GM11168 (cell line): ENCODE measurements around the gene SLC25A1.

ENCODE experiments used
- in situ Hi-C: fragments of 300-500 bp; cut with MboI; formaldehyde crosslinking; loops from one replicate; pipeline ENCODE4 v1.12.0; 2022; ENCODE audit warnings: low sequenced_read_pairs; ENCODE audit not compliant: unreplicated experiment

The SLC25A1 gene

GRCh38 chr22:19182472-19183157 is 4.1 kb upstream of the SLC25A1 start:
- in situ Hi-C loops, result no loop called here

DNA sequence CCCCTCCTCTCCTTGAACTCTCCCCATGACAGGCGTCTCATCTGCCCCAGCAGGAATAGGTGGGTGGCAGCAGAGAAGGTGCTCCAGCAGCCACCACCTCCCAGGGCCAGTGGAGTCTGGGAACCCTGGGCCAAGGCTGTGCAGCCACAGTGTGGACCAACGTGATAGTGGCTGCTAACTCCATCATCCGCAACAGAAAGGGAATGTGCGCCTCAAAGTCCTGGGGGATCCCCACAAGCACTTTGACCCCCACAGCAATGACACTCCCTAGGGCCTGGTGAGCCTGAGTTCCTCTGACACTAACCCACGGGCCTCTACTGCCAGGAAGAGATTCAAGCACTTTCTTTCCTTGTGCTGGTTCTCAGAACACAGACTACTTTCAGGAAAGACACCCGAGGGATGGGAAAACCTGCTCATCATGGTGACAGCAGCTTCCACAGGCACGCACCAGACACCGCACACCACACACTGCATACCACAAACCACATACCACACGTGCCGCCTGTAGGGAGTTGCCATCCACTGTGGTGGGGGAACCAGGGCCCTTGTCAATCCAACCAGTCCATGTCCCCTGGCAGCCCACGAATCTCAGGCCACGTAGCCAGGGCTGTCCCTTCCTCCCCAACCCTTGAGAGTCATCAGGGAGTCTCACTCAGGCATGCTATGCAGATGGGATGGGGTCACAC is 3.4 kb upstream of the SLC25A1 start:
- in situ Hi-C loops, result no loop called here

DNA sequence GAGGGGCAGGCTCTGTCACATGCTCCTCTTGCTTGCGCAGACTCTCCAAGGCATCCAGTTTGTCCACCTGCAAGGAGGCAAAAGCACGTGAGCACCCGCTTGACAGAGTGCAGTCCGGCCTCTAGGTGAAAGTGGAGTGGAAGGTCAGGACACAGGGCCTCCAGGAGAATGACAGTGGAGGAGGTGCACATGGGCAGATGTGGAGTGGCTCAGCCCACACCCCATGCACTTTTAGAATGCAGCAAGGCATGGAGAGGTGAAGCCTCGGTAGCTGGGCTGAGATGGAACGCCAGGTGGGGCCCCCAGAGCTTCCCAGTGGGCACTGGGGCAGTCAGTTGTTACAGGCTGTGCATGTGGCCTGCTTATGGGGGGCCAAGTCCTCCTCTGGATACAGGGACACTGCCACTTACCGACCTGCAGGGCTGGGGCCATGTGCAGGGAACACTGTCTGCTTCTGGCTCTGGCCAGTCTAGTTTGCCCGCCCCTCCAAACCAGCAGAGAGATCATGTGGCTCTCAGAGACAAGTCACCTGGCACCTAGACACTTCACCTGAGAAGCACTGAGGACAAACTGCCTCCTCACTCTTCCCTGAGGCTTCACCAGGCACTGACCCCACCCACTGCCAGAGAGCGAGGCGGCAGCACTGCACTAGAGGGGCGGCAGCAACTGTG is 2.3 kb upstream of the SLC25A1 start:
- in situ Hi-C loops, result no loop called here

DNA sequence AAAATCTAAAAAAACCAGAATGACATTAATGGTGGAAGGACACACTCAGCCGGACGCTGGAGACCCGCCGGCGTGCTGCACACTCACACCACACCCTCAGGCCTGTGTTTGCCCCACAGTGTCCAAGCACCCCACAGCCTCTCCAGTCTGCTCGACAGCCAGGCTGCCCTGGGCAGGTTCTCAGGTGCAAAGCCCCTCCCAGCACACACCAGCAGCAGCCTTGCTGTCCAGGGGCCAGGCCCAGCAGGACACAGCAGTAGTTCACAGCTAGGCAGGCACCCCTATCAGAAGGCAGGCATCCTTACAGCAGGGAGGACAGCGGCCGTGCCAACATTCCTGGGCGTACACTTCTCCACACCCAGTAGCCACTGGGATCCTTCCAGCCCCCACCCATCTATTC is 1.7 kb upstream of the SLC25A1 start:
- in situ Hi-C loops, result no loop called here

- in situ Hi-C loops, result no loop called here
Observed at GRCh38 chr22:19179497-19180048, 1.0 kb upstream of the SLC25A1 start.

DNA sequence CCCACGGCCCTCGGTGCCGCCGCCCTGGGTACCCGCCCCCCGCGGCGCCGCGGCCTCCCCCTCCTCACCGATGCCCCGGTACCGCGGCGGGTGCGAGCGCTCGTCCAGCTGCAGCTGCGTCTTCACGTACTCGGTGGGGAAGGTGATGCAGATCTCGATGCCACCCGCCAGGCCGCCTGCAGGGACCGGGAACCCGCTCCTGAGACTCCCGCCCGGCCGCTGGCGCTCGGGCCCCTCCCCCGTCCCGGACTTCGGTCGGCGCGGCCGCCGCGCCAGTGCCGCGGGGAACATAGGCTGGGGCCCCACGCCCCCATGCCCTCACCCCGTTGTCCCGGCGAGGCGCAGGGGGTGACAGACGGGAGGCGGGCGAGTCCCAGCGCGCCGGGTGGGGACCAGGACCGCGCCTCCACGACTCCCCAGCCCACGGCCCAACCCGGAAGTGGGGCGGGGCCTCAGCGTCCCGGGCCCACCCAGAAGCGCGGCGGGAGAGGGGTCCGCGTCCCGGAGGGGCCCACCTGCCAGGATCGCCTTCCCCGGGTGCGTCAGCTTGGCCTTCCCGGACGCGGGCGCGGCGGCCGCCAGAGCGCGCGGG is 375 bp downstream of the SLC25A1 start:
- in situ Hi-C loops, result no loop called here

- in situ Hi-C loops, result no loop called here
Observed at GRCh38 chr22:19177164-19178064, 1.1 kb downstream of the SLC25A1 start.

DNA sequence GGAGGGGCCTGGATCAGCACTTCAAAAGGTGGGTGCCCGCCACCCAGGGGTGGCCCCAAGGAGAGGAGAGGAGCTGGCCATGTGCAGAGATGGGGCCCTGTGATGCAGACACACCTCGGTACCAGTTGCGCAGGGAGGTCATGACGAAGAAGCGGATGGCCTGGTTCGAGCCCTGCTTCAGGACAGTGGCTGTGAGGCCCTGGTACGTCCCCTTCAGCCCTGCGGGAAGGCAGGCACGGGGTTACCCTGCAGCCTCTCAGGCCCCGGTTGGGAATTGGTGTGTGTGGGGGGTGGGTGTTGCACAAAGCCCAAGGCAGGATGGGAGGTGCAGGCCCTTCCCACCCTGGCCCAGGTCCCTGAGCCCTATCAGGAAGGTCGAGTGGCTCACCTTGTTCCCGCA is 1.8 kb downstream of the SLC25A1 start:
- in situ Hi-C loops, result no loop called here

DNA sequence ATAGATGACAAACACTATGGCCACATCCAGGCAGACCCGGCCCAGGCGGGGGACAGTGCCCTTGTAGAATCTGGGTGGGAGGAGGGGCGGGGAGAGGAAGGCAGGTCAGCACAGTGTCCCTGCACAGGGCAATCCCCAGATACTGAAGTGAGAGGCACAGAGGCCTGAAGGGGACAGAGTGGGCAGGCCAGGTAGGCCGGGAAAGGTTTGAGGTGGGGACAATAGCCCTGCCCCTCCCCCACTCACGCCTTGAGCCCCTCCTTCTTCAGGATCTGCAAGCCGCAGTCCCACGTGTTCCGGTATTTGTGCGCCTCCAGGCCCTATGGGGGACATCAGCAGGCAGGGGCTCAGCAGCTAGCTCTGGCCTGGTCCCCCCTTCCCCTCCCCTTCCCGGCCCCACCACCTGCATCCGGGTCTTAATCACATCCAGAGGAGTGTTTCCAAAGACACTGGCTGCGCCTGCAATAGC is 2.3 kb downstream of the SLC25A1 start:
- in situ Hi-C loops, result no loop called here

- in situ Hi-C loops, result no loop called here
Observed at GRCh38 chr22:19175602-19176174, 2.8 kb downstream of the SLC25A1 start.

DNA sequence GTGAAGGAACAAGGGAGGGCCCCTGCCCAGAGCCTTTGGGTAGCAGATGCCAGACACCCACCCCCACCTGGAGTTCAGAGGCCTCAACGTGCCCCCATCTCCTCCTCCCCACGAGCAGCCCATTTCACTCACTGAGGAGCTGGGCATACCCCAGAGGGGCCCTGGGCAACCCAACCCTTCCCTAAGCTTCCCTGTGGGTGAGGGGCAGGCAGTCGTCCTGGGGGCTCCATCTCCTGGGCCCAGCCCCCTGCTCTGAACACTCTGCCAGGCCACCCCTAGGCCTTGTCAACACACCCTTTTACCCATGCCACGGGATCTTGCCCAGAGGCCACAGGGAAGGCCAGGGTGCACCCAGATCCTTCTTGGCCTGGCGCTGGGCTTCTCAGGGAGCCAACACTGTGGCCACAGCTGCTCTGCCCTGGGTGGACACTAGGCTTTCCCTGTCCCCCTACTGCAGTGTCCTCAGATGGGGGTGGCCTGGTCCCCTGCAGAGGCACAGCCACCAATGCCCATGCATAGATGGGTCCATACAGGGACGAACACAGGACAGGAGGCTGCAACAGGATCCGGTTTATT is 3.4 kb downstream of the SLC25A1 start:
- in situ Hi-C loops, result no loop called here

DNA sequence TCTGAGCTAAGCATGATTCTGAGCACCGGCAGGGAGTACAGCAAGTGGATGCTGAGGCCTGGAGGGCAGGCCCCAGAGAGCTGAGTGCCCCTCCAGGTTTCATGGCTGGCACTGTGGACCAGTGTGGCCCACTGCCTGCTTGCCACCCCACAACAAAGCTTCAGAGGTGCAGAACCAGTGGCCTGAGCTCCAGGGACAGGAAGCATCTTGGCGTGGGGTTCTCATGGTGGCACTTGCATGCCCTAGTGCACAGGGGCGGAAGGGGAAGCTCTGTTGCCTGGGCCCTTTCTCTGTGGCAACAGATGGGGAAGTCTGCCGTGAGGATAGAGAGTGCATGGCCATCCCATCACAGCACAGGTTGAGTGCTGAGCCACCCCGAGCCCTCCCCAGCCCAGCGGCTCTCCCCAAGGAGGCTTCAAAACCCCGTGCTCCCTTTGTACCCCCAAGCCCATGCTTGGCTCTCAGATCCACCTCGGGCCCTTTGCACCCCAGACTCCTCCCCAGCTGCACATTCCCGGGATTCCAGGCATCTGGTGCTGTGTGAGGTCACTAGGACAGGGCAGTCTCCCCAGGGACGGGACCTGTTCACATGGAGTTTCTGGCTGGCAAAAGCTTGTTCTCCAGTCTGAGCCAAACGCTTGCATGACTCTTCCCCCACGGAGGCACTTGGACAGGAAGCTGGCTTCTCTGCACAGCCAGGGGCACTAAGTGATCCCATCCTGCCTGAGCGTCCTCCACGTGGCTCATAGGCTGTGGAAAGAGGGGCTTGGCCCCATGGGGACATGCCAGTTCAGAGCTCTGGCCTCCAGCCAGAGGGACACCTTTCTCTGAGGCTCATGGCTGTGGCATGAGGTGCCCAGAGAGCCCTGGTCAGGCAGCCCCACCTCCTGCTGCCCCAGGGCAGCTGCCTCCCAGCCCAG is 4.2 kb downstream of the SLC25A1 start:
- in situ Hi-C loops, result no loop called here

GRCh38 chr22:19173047-19174035 is 5.2 kb downstream of the SLC25A1 start:
- in situ Hi-C loops, result no loop called here

- in situ Hi-C loops, result no loop called here
Observed at GRCh38 chr22:19172213-19173046, 6.1 kb downstream of the SLC25A1 start.

DNA sequence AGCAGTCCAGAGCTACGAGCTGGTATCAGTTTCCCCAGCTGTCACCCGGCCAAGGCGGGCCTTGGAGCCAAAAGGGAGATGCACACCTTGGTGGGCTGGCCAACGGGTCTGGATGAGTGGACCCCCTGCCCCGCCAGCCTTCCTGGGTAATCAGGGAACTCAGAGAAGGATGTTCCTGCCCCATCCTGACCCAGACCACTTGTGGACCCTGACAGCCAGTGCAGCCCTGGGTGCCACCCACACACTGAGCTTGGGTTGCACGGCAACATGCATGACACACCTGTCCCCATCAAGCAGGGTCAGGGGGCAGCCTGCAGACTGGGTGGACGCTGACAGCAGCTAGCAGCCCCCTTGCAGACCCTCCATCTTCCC is 8.6 kb downstream of the SLC25A1 start:
- in situ Hi-C loops, result no loop called here
